HG03064 (cell line): Measurements from ENCODE around the gene PLOD3.
A peak's percentile ranks its signal among the peaks of the same experiment; 100 is the strongest.

Experiments
- ATAC-seq: cut with Tn5 transposase; IDR thresholded peaks from one replicate; pipeline ENCODE4 v1.9.1; 2021; ENCODE audit warnings: low read depth; ENCODE audit not compliant: unreplicated experiment

The PLOD3 gene

GRCh38 chr7:101166909-101167644 lies 50.3 kb downstream of the PLOD3 start:
- no peak for ATAC-seq

- ATAC-seq = no peak
These were observed 50.8 kb downstream of the PLOD3 start for GRCh38 chr7:101166648-101166908.

GRCh38 chr7:101165958-101166647 lies 51.3 kb downstream of the PLOD3 start:
- ATAC-seq = no peak

GRCh38 chr7:101165075-101165957 lies 52.1 kb downstream of the PLOD3 start, which contains the start of gene VGF:
Gene VGF, minus strand, starts transcription at chr7:101165569. Its CDS starts 726 bp downstream, at chr7:101164843.
- peak; percentile 56 for ATAC-seq

GRCh38 chr7:101164071-101164840 lies 53.1 kb downstream of the PLOD3 start:
- no peak for ATAC-seq

- ATAC-seq = no peak
These were observed 53.9 kb downstream of the PLOD3 start for GRCh38 chr7:101163279-101164070.

GRCh38 chr7:101162551-101163278 lies 54.7 kb downstream of the PLOD3 start:
- no peak for ATAC-seq

GRCh38 chr7:101161692-101162471 lies 55.5 kb downstream of the PLOD3 start:
- no peak for ATAC-seq

GRCh38 chr7:101160910-101161309 lies 56.5 kb downstream of the PLOD3 start:
- no peak for ATAC-seq

GRCh38 chr7:101159696-101160674 lies 57.4 kb downstream of the PLOD3 start:
- no peak for ATAC-seq

- ATAC-seq = no peak
These were observed 60.4 kb downstream of the PLOD3 start for GRCh38 chr7:101156866-101157589.

- no peak for ATAC-seq
These were observed 61.1 kb downstream of the PLOD3 start for GRCh38 chr7:101156277-101156676.
